Measurements from ENCODE around the gene PCDHGA1.
A peak's percentile ranks its signal among the peaks of the same experiment; 100 is the strongest.

Gene PCDHGA1

DNA sequence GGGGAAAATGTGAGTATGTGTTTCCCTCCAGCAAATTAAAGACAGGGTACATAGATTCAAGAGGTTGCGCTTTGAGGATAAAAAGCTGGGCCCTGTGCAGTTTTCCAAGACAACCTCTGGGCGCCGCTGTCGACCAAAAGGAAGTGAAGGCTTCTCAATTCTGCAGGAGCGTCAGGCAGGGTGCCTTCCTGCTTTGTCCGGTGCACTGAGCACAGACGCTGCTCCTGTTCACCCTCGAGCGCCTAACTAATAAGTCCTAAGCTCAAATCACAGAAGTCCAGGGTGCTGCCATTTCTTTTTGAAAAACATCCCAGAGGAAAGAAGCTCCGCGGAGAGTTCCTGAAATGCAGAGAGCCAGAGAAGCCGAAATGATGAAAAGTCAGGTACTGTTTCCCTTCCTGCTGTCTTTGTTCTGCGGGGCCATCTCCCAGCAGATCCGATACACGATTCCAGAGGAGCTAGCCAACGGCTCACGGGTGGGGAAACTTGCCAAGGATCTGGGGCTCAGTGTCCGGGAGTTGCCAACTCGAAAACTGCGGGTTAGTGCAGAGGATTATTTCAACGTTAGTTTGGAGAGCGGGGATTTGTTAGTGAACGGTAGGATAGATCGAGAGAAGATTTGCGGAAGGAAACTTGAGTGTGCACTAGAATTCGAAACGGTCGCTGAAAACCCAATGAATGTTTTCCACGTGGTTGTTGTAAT is 19.8 kb downstream of the PCDHGA1 start, which contains the start of gene PCDHGB1:
PCDHGB1 (plus strand) TSS at position 183 of the 703 bp plus-strand sequence; CDS start at position 345, 162 bp downstream.
- DNase-seq, result peak; percentile 48

DNA sequence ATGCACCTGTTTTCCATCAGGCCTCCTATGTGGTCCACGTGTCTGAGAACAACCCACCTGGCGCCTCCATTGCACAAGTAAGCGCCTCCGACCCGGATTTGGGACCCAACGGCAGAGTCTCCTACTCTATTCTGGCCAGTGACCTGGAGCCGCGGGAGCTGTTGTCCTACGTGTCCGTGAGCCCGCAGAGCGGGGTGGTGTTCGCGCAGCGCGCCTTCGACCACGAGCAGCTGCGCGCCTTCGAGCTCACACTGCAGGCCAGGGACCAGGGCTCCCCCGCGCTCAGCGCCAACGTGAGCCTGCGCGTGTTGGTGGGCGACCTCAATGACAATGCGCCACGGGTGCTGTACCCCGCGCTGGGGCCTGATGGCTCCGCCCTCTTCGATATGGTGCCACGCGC is 21.3 kb downstream of the PCDHGA1 start:
- no peak for DNase-seq

DNA sequence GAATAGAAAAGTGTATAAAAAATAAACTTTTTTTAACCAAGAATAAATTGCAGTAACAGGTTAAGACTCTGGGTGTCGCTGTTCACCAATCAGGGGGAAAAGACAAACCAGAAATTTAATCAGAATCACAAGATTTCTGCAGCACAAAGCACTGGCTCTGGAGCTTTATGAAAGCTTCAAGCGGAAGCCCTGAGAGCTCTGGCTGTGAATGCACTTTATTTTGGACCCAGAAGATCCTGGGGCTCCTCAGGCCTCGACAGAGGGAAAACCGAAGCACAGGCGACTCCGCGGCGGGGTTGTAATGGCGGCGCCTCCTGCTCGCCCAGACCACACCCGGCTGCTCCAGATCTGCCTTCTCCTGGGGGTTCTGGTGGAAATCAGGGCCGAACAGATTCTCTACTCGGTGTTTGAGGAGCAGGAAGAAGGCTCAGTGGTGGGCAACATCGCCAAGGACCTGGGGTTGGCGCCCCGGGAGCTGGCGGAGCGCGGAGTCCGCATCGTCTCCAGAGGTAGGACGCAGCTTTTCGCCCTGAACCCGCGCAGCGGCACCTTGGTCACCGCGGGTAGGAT is 24.7 kb downstream of the PCDHGA1 start, which contains the start of gene PCDHGA4:
PCDHGA4 (plus strand) TSS at position 122 of the 570 bp plus-strand sequence; CDS start at position 209, 87 bp downstream.
- no peak for DNase-seq

DNA sequence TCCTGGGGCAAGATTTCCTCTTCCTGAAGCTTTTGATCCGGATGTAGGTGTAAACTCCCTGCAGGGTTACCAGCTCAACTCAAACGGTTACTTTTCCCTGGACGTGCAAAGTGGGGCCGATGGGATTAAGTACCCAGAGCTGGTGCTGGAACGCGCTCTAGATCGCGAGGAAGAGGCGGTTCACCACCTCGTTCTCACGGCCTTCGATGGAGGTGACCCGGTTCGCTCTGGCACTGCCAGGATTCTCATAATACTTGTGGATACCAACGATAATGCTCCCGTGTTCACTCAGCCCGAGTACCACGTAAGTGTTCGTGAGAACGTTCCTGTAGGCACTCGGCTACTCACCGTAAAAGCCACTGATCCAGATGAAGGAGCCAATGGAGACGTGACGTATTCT is 25.3 kb downstream of the PCDHGA1 start:
- no peak for DNase-seq

DNA sequence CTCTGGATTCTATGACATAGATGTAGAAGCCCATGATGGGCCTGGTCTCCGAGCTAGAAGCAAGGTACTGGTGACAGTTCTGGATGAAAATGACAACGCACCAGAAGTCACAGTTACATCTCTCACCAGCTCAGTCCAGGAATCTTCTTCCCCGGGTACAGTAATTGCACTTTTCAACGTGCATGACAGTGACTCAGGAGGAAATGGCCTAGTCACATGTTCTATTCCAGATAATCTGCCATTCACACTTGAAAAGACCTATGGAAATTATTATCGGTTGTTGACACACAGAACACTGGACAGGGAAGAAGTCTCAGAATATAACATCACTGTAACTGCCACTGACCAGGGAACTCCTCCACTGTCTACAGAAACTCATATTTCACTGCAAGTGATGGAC is 25.8 kb downstream of the PCDHGA1 start:
- no peak for DNase-seq

DNA sequence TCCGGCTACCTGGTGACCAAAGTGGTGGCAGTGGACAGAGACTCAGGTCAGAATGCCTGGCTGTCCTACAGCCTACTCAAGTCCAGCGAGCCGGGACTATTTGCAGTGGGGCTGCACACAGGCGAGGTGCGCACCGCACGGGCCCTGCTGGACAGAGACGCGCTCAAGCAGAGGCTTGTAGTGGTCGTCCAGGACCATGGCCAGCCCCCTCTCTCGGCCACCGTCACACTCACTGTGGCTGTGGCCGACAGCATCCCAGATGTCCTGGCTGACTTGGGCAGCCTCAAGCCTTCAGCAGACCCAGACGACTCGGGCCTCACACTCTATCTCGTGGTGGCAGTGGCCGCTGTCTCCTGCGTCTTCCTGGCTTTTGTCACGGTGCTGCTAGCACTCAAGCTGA is 26.6 kb downstream of the PCDHGA1 start:
- DNase-seq, result no peak

DNA sequence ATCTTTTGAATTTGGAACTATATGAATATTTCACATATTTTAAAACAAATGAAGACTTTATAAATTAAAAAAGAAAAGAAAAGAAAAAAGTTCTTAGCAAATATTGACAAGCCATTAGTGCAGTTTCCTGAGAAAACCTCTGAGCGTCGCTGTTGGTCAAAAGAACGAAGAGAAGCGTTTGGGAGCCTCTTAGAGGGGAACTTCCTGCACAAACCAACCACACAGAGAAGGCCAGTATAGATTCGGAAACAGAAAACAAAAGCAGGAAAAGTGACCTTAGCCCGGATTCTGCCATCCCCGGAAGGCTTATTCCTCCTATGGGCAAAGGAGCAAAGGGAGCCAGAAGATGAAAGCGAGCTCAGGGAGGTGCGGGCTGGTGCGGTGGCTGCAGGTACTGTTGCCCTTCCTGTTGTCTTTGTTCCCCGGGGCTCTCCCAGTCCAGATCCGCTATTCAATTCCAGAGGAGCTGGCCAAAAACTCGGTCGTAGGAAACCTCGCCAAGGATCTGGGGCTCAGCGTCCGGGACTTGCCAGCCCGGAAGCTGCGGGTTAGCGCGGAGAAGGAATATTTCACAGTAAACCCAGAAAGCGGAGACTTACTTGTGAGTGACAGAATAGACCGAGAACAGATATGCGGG is 29.6 kb downstream of the PCDHGA1 start, which contains the start of gene PCDHGB2:
PCDHGB2 (plus strand) TSS at position 205 of the 637 bp plus-strand sequence; CDS start at position 347, 142 bp downstream.
- no peak for DNase-seq

DNA sequence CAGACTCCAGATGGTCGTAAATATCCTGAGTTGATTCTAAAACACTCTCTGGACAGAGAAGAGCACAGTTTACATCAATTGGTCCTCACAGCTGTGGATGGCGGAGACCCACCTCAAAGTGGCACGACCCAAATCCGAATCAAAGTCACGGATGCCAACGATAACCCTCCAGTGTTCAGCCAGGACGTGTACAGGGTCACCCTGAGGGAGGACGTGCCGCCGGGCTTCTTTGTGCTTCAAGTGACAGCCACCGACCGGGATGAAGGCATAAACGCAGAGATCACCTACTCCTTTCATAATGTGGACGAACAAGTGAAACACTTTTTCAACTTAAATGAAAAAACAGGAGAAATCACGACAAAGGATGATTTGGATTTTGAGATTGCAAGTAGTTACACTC is 30.4 kb downstream of the PCDHGA1 start:
- no peak for DNase-seq

DNA sequence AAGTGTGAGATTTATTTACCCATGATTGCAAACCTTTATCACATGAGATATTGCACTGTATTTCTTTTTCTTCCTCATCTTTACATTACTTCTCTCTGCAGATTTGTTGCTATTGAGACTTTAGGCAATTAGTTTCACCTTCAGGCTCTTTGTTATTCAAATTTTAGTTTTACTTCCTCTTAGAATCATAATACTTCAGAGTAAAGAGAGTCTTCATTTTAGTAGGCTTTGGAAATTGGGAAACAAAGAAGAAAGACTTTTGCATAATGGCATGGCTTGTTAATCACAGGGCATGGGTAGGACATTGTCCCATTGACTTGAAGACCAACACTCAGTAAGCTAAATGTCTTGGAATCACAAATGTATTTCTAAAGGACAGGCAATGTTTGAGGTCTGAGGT is 32.4 kb downstream of the PCDHGA1 start:
- no peak for DNase-seq

DNA sequence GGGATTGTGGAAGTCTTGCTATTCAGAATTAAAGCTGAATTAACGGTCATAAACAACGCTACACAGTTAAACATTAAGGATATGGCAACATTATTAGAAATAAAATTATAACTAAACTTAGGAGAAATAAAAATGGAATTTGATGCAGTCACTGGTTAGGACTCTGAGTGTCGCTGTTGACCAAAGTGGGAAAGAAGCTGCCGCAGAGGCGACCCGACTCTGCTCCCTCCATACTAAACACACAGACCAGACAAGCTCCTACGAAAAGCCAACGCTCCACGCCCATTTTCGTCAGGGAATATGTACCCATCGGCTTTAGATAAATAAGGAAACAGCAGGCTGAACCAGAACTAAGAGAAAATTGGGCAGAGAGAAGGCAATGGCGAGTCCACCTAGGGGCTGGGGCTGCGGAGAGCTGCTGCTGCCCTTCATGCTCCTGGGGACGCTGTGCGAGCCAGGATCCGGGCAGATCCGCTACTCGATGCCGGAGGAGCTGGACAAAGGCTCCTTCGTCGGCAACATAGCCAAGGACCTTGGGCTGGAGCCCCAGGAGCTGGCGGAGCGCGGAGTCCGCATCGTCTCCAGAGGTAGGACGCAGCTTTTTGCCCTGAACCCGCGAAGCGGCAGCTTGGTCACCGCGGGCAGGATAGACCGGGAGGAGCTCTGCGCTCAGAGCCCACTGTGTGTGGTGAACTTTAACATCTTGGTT is 33.8 kb downstream of the PCDHGA1 start, which contains the start of gene PCDHGA5:
PCDHGA5 (plus strand) TSS at position 211 of the 709 bp plus-strand sequence; CDS start at position 380, 169 bp downstream.
- no peak for DNase-seq

DNA sequence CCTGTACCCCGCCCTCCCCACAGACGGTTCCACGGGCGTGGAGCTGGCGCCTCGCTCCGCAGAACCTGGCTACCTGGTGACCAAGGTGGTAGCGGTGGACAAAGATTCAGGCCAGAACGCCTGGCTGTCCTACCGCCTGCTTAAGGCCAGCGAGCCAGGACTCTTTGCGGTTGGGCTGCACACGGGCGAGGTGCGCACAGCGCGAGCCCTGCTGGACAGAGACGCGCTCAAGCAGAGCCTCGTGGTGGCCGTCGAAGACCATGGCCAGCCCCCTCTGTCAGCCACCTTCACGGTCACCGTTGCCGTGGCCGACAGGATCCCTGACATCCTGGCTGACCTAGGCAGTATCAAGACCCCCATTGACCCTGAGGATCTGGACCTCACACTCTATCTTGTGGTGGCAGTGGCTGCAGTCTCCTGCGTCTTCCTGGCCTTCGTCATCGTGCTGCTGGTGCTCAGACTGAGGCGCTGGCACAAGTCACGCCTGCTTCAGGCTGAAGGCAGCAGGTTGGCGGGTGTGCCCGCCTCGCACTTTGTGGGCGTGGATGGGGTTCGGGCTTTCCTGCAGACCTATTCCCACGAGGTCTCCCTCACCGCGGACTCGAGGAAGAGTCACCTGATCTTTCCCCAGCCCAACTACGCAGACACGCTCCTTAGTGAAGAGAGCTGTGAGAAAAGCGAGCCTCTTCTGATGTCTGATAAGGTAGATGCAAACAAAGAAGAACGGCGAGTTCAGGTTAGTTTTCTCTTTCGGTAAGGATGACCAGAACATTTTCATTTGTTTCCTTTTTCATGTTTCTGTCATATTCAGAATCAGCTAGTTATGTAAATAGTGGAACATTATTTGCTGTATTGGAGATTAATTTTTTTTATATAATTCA is 35.9 kb downstream of the PCDHGA1 start:
- no peak for DNase-seq

DNA sequence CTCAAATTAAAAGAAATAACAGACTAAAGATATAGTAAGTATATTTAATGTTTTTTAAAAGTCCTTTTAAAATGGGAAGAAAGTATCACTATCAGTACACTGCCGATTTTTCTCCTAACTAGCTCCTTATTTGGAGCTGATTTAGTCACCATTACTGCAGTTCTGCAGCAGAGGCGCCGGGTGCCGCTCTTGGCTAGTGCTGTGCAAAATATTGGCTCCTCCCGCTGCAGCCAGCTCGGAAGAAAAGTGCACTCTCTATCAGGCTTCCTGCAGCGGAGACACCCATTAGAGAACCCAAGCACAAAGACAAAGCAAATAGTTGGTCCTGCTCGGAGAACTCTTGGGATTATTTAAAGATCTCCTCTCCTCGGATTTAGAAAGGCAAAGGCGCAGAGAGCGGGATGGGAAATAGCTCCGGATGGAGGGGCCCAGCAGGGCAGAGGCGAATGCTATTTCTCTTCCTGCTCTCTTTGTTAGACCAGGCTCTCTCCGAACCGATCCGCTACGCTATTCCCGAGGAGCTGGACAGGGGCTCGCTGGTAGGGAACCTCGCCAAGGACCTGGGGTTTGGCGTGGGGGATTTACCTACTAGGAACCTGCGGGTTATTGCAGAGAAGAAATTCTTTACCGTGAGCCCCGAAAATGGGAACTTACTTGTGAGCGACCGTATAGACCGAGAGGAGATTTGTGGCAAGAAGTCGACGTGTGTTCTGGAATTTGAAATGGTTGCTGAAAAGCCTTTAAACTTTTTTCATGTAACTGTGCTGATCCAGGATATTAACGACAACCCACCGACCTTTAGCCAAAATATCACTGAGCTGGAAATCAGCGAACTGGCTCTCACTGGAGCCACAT is 39.9 kb downstream of the PCDHGA1 start, which contains the start of gene PCDHGB3:
PCDHGB3 (plus strand) TSS at position 249 of the 855 bp plus-strand sequence; CDS start at position 402, 153 bp downstream.
- DNase-seq, result peak; percentile 40

DNA sequence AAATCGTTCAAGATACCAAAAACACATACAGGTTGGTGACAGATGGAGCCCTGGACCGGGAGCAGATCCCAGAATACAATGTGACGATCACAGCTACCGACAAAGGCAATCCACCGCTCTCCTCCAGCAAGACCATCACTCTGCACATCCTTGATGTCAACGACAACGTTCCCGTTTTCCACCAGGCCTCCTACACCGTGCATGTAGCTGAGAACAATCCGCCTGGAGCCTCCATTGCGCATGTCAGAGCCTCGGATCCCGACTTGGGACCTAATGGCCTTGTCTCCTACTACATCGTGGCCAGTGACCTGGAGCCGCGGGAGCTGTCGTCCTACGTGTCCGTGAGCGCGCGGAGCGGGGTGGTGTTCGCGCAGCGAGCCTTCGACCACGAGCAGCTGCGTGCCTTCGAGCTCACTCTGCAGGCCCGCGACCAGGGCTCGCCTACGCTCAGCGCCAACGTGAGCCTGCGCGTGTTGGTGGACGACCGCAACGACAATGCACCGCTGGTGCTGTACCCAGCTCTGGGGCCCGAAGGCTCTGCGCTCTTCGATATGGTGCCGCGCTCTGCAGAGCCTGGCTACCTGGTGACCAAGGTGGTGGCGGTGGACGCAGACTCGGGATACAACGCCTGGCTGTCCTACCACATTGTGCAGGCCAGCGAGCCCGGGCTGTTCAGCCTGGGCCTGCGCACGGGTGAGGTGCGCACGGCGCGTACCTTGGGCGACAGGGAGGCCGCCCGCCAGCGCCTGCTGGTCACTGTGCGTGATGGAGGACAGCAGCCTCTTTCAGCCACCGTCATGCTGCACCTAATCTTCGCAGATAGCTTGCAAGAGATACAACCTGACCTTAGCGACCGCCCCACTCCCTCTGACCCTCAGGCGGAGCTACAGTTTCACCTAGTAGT is 41.5 kb downstream of the PCDHGA1 start:
- no peak for DNase-seq

DNA sequence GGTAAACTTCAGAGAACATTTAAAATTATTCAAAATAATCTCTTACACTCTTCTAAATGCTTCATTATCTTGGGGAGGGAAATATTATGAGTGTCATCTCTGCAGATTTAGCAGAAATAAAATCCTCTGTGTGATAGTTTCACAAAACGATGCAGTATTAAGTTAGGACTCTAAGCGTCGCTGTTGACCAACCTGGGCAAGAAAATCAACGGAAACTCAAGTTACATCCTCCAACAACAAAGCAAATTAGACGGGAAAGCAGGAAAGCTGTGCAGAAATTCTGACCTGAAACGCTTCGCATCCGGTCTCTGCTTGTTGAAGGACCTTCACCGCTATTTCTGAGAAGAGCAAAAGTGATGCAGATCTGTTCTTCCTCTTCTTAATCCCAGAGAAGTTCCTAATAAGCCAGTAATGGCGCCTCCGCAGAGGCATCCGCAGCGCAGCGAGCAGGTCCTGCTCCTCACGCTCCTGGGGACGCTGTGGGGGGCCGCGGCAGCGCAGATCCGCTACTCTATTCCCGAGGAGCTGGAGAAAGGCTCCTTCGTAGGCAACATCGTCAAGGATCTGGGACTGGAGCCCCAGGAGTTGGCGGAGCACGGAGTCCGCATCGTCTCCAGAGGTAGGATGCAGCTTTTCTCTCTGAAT is 43.5 kb downstream of the PCDHGA1 start, which contains the start of gene PCDHGA6:
PCDHGA6 (plus strand) TSS at position 219 of the 645 bp plus-strand sequence; CDS start at position 412, 193 bp downstream.
- no peak for DNase-seq

DNA sequence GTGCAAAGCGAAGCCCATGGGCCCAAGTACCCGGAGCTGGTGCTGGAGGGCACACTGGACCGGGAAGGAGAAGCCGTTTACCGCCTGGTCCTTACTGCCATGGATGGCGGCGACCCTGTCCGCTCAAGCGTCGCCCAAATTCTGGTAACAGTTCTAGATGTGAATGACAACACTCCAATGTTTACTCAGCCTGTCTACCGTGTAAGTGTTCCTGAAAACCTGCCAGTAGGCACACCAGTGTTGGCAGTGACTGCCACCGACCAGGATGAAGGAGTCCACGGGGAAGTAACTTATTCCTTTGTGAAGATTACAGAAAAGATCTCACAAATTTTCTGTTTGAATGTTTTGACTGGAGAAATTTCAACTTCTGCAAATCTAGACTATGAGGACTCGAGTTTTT is 44.3 kb downstream of the PCDHGA1 start:
- no peak for DNase-seq

DNA sequence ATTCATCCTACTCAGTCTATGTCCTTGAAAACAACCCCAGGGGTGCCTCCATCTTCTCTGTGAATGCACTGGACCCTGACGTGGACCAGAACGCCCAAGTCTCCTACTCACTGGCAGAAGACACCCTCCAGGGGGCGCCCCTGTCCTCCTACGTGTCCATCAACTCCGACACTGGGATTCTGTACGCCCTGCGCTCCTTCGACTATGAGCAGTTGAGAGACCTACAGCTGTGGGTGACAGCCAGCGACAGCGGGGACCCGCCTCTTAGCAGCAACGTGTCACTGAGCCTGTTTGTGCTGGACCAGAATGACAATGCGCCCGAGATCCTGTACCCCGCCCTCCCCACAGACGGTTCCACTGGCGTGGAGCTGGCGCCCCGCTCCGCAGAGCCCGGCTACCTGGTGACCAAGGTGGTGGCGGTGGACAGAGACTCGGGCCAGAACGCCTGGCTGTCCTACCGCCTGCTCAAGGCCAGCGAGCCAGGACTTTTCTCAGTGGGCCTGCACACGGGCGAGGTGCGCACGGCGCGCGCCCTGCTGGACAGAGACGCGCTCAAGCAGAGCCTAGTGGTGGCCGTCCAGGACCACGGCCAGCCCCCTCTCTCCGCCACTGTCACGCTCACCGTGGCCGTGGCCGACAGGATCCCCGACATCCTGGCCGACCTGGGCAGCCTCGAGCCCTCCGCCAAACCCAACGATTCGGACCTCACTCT is 45.3 kb downstream of the PCDHGA1 start:
- peak; percentile 26 for DNase-seq

DNA sequence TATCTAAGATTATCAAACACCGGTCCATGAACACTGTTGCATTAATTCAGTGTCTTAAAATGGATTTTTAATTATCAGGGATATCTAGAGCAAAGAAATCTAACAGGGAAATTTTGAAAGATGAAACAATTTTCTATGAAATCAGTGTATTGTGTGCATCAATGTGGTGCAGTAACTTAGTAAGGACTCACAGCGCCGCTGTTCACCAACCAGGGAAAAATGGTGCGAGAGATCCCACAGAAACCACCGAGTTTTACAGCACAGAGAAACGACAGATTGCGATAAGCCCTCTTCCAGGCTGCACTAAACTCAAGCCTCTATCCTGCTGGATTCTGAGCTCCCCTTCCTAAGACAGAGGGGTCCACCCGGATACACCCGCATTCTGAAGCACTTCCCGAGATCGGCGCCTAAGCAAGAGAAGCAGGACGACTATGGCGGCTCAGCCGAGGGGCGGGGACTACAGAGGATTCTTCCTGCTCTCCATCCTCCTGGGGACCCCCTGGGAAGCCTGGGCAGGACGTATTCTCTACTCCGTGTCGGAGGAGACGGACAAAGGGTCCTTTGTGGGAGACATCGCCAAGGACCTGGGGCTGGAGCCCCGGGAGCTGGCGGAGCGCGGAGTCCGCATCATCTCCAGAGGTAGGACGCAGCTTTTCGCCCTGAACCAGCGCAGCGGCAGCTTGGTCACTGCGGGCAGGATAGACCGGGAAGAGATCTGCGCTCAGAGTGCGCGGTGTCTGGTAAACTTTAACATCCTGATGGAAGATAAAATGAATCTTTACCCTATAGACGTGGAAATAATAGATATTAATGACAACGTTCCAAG is 52.4 kb downstream of the PCDHGA1 start, which contains the start of gene PCDHGA7:
PCDHGA7 (plus strand) TSS at position 274 of the 826 bp plus-strand sequence; CDS start at position 432, 158 bp downstream.
- DNase-seq, result no peak
